NCI-H2081 (cell line): ENCODE results near the gene WDR18.

Experiments
- DNase-seq, 2 experiments: peaks; one replicate each; lab custom pipeline; 2025; lab: John Stamatoyannopoulos, UW

The WDR18 gene, protein sequence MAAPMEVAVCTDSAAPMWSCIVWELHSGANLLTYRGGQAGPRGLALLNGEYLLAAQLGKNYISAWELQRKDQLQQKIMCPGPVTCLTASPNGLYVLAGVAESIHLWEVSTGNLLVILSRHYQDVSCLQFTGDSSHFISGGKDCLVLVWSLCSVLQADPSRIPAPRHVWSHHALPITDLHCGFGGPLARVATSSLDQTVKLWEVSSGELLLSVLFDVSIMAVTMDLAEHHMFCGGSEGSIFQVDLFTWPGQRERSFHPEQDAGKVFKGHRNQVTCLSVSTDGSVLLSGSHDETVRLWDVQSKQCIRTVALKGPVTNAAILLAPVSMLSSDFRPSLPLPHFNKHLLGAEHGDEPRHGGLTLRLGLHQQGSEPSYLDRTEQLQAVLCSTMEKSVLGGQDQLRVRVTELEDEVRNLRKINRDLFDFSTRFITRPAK

GRCh38 chr19:984165-984967, at the start of gene WDR18:
Gene WDR18, plus strand, starts transcription at chr19:984345. Its CDS starts 9 bp downstream, at chr19:984354.
- peak; percentile 88 to 89 for DNase-seq

DNA sequence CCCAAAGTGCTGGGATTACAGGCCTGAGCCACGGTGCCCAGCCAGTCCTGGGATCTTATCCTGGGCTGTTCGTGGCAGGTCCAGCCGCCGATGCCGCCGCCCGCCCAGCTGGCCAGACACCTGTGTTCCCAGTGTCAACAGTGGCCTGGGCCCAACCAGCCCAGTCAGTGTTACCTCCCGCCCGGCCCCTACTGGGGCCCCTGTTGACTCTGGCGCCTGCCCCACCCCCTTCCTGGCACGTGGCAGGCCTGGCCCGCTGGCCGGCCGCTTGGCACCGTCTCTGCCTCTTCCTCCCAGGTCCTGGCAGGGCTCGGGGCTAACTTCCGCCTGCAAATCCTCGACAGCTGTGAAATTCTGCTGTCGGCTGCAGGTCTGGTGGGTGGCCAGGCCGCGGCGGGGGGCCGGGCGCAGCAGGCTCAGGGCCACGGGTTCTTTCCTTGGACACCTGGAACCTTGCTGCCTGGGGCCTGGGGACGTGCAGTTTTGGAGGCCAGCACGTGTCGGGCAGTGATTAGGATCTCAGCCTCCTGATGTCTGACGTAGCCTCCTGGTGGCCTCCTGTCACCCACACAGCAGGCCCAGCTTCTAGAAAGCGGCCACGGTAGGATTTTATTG, 49.2 kb upstream of the WDR18 start:
- DNase-seq, result peak; percentile 74 to 92

DNA sequence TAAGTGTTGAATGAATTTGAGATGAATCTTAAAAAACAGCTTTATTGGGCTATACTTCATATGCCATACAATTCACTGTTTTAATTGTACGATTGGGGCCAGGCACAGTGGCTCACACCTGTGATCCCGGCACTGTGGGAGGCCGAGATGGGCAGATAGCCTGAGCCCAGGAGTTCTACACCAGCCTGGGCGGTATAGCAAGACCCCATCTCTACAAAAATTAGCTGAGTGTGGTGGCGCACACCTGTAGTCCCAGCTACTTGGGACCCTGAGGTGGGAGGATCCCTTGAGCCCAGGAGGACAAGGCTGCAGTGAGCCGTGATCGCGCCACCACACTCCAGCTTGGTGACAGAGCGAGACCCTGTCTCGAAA, 48.0 kb upstream of the WDR18 start:
- no peak for DNase-seq

DNA sequence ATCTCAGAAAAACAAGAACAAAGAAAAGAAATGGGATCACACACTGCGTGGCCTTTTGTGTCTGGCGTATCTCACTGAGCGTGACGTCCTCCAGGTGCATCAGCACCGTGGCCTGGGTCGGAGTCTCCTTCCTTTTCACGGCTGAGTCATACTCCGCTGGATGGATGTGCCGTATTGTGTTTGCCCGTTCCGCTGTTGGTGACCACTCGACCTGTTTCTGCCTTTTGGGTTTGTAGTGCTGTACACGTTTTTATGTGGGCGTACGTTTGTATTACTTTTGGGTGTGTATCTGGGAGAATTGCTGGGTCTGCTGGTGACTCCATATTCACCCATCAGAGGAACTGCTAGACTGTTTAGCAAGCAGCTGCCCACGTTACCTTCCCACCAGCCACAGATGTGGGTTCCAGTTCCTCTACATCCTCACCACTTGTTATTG, 46.9 kb upstream of the WDR18 start:
- no peak for DNase-seq

- no peak for DNase-seq
Measured at GRCh38 chr19:938233-938923, 45.8 kb upstream of the WDR18 start.

DNA sequence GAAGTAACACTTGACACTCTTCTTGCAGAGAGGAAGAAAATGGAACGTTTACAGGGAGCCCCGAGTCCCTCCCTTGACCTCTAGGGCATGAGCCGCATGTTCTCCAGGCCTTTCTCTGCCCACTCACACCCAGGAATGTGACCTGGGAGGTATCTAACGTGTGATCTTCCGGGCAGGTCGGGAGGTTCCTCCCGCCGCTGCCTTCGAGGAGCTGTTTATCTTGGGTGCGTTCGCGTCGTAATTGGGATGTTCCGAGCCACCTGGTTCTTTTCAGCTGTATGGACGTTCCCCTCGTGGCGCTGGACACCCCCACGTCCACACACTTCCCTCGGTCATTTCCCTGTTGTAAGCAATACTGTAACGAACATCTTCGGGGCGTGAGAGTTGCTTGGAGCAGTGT, 44.7 kb upstream of the WDR18 start:
- no peak for DNase-seq

GRCh38 chr19:939922-940321, 44.2 kb upstream of the WDR18 start:
- DNase-seq, result no peak

DNA sequence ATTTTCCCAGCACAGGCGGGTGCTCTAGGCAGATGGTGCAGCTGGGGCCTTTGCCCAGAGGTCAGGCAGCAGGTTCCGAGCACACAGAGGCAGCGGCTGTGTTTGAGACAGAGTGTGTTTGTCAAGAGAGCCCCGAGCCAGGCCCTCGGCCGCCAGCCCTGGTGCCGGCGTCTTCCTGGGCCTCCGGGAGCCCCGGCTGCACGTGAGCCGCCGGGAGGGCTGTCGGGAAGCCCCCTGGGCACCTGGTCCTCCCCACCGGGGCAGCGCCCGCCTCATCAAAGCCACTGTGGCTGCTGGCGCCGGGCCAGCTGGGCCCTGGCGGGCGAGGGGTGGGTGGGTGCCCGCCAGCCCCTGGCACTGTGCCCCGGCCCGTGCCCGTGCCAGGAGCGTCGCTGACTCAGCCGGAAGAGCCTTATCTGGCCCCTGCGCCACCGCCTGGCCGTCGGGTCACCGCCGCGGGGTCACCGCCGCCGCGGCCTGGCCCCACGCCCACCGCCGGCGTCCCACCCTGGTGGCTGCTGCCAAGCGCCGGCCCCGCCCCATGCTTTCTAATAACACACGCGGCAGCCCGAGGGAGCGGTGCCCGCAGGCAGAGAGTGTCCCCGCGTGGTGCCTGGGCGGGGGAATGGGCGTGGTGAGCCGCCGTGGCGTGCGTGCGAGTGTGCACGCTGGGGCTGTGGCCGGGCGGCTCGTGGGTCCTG, 43.4 kb upstream of the WDR18 start:
- DNase-seq, result peak; percentile 79 to 87

- DNase-seq, result no peak
Measured at GRCh38 chr19:941292-942132, 42.6 kb upstream of the WDR18 start.

GRCh38 chr19:942133-942645, 42.0 kb upstream of the WDR18 start:
- no peak for DNase-seq

- no peak for DNase-seq
Measured at GRCh38 chr19:943551-944170, 40.5 kb upstream of the WDR18 start.

- DNase-seq, result no peak
Measured at GRCh38 chr19:944171-944567, 40.0 kb upstream of the WDR18 start.

DNA sequence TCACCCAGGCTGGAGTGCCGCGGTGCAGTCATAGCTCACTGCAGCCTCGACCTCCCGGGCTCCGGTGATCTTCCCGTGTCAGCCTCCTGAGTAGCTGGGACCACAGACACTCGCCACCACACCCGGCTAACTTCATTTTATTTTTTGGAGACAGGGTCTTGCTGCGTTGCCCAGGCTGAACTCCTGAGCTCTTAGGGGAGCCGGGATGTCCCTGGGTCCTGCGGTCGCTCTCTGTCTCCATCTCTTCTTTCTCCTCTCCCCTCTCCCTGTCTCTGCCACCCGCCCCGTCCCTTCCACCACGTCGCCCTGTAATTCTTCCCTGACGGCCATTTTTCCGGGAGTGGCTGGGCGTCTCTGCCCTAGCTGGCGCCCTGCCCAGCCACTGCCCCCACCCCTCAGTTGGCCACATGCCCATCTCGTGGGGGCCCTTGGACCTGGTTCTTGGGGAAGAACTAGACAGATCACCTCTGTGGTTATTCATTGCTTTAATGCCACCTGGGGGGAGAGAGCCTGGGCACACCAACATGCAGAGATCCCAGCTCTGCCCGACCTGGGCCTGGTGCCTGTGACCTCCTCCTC, 39.4 kb upstream of the WDR18 start:
- peak in 1 of 2 experiments; percentile 13 for DNase-seq

DNA sequence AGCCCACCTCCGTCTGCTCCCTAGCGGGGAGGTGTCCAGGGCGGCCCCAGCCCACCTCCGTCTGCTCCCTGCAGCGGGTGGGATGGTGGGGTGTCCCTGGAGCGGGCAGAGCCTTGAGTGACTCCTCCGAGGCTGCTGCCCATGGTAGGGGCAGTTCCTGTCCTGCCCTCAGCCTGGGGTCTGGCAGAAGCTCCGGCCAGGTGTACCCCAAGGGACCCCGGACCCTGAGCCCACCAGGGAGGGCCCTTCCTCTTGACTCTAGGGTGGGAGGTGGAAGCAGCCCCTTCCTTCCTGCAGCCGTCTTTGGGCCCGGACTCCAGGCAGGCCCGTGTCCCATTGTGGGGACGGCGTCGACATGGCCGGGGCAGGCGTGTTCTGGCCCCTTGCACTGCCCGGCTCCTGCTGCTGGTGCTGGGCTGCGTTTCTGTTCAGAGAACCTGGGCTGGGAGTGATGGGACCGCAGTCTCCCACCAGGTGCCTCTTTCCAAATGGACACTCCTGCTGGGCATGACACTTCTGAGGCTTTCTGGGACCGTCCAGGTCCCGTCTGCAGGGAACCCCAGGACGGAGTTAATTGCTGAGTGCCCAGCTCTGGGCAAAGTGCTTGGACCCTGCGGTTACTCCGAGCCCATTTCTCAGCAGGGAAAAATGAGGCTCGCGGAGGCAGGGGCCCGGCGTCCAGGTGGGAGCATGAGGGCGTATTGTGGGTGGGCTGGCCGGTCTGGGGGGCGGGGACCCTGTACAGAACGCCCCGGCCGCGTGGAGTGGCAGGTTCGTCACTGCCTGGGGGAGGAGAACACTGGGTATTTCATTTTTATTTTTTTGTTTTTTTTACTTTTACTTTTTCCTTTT, 38.5 kb upstream of the WDR18 start:
- DNase-seq, result no peak

GRCh38 chr19:947090-947706, 36.9 kb upstream of the WDR18 start:
- DNase-seq, result no peak

DNA sequence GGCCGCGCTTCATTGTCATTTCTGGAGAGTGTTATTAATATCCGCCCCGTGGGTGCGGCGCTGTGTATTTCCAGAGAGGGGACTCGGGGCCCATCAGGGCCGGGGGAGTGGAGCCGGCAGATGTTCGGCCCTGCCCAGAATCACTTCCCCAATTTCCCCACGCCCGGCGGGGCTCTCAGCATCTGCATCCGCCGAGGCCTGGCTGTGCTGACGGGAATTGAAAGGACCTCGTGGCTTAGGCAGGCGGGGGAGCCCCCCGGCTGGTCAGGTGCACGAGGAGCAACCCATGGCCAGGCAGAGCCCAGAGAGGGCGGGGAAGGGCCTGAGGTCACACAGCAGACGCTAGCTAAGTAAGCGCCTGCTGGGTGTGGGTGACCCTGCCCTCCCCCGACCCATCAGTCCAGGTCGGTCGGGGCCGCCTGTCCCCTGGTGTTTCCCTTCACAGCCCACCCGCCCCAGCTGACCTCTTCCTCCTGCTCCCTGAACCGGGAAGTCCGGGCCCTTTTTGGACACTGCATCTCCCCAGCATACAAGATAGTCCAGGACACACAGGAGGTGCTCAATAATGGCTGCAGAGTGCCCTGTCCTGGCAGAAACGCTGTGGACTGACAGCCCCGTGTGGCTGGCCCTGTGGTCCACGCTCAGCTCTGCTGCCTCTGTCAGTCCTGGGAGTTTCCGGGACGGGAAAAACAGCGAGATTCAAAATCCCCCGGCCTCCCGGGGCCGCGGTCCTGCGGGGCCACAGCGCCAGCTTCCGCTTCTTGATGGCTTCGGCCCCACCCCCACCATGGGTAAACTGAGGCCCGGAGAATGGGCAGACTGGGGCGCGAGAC, 36.2 kb upstream of the WDR18 start:
- DNase-seq, result no peak

DNA sequence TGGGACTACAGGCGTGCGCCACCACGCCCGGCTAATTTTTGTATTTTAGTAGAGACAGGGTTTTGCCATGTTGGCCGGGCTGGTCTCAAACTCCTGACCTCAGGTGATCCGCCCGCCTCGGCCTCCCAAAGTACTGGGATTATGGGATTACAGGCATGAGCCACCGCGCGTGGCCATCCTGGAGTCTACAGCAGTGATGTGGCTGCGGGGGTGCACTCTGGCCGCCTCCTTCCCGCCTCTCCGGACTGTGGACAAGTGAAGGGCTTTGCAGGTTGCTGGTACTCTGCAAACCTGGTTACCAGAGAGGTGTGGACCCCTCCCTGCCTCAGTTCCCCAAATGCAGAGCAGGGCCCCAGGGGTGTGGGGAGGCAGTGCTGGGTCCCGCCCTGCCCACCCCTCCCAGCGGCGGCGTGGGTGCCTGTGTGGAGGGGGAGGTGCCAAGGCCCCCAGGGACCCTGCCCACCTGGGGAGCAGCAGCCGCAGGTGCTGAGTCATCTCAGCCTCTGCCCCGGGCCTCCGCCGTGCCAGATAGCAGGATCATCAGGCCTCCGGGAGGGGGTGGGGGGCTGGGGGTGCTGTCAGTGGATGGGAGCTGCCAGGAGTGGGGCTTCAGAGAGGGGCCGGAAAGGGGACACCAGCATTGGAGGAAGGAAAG, 35.2 kb upstream of the WDR18 start:
- no peak for DNase-seq
